Measurements from ENCODE around the gene FGF18. TPM values are rescaled to one million over a fixed set of nuclear protein-coding genes. Genes with fewer than 3 reads are reported as not detected.

Gene FGF18
- total and polyA plus RNA-seq, 2 of the 4 experiments (the other 2 are of a cell fraction) = 0.15 TPM; not detected in 1

GRCh38 chr5:171412186-171412585 is 7.3 kb upstream of the FGF18 start:
- Histone ChIP-seq H2BK15ac (ENCODE audit: low read depth, low read length) (no peak overlapping the region), H3K14ac (replicated peaks; ENCODE audit: low read depth, low read length) (no peak overlapping the region), H3K4me3 (ENCODE audit: insufficient read depth, low read depth, low read length) (no peak overlapping the region), H2BK5ac (ENCODE audit: low read depth, low read length, poor library complexity, severe bottlenecking) (no peak overlapping the region), H4K8ac (ENCODE audit: low read depth in 2 of 2, low read length in 2 of 2) (no peak overlapping the region), H4K20me1 (ENCODE audit: insufficient read depth, low read length) (peaks cover 81% of the 10 kb centered on the region), H3K79me1 (ENCODE audit: low read depth in 1 of 2, low read length in 2 of 2) (peaks cover 23 to 57% of the 10 kb centered on the region in 2 experiments; a peak in 3 of 4 replicates), H2BK20ac (ENCODE audit: low read depth, low read length) (no peak overlapping the region), H3K27me3 (ENCODE audit: control insufficient read depth, insufficient read depth, low read length) (no peaks in the 10 kb centered on the region), H3K23ac (ENCODE audit: low read depth, low read length) (no peak overlapping the region), H3K27ac (ENCODE audit: insufficient read depth, low read length) (no peak overlapping the region), H3K9ac (ENCODE audit: low read depth, low read length) (no peak overlapping the region), H3K9me1 (ENCODE audit: insufficient read depth, low read length) (peaks cover 6% of the 10 kb centered on the region; the same call in 1 of the 2 replicates), H3K4me2 (ENCODE audit: low read depth, low read length) (no peak overlapping the region), H3K36me3 (ENCODE audit: control insufficient read depth, insufficient read depth, low read length) (peaks cover 38% of the 10 kb centered on the region), H2AK5ac (ENCODE audit: low read depth, low read length) (no peak overlapping the region), H2BK120ac (ENCODE audit: low read depth, low read length) (no peak overlapping the region), H2AFZ (replicated peaks; ENCODE audit: low read length, poor library complexity) (no peak overlapping the region), H3K4ac (ENCODE audit: low read depth, low read length) (no peak overlapping the region), H3K56ac (ENCODE audit: extremely low read depth, insufficient read depth, low read length) (no peak overlapping the region), H4K5ac (ENCODE audit: low read depth, low read length) (no peak overlapping the region), H3K18ac (ENCODE audit: low read depth, low read length) (no peak overlapping the region), H3K4me1 (ENCODE audit: control insufficient read depth, insufficient read depth, low read length) (peaks cover 9% of the 10 kb centered on the region), H3K9me3 (ENCODE audit: control insufficient read depth, insufficient read depth, low read length) (no peaks in the 10 kb centered on the region), H2AK9ac (replicated peaks; ENCODE audit: low read depth, low read length, poor library complexity) (no peak overlapping the region), H4K91ac (ENCODE audit: insufficient read depth, low read depth, low read length) (no peak overlapping the region)
- dilution Hi-C loops (cut with HindIII; ENCODE audit: low sequenced_read_pairs, unreplicated experiment) (no loop called here), in situ Hi-C loops (cut with MboI; ENCODE audit: low sequenced_read_pairs) (loop anchor here (10.0 to 25.0 kb wide), 3 partner anchors 633 to 875 kb away; partner anchors contain the start of genes EFCAB9, STK10 and UBTD2), intact Hi-C loops (cut with micrococcal nuclease) (loop anchor here (10.0 kb wide), 1 partner anchor 183 kb away; no protein-coding TSS in a partner anchor)
- no peak for TF ChIP-seq MAZ (IDR thresholded peaks at IDR 0.05; ENCODE audit: borderline replicate concordance, low read depth, low read length)
- TF ChIP-seq USF2 (IDR thresholded peaks at IDR 0.05; ENCODE audit: low read depth, low read length) = no peak
- no peak for TF ChIP-seq MAFK (IDR thresholded peaks at IDR 0.05; ENCODE audit: low read depth, low read length)
- TF ChIP-seq RAD21 (IDR thresholded peaks at IDR 0.05; ENCODE audit: low read length) = no peak
- no peak for TF ChIP-seq SMC3 (IDR thresholded peaks at IDR 0.05; ENCODE audit: low read depth, low read length)
- no peak for TF ChIP-seq CHD1 (IDR thresholded peaks at IDR 0.05; ENCODE audit: low read depth, low read length)
- TF ChIP-seq RCOR1 (IDR thresholded peaks at IDR 0.05; ENCODE audit: insufficient replicate concordance, low read length) = no peak
- TF ChIP-seq CTCF (conservative IDR thresholded peaks at IDR 0.05; ENCODE audit: low read depth, low read length) = no peak
- no peak for TF ChIP-seq RFX5 (IDR thresholded peaks at IDR 0.05; ENCODE audit: low read depth, low read length)
- no peak for TF ChIP-seq BHLHE40 (IDR thresholded peaks at IDR 0.05; ENCODE audit: low read depth, low read length)
- TF ChIP-seq FOS (IDR thresholded peaks at IDR 0.05; ENCODE audit: low read depth, low read length) = no peak
- TF ChIP-seq NFE2L2 (IDR thresholded peaks at IDR 0.05; ENCODE audit: low read depth, low read length) = no peak
- no peak for ATAC-seq (ENCODE audit: low read depth)
- no TSS peak for BruUV-seq (replicated peaks)
- no peak for DNase-seq
- no CpG with 5 or more reads among the region's 5 CpGs for WGBS, 2 experiments (ENCODE audit: extremely low coverage in 2 of 2, insufficient read length in 1 of 2)
- ChIA-PET POLR2A (ENCODE audit: unreplicated experiment) (no interaction called here), CTCF (no interaction called here)
